ENCODE data around the gene SLC38A6. TPM values are rescaled to one million over a fixed set of nuclear protein-coding genes. Genes with fewer than 3 reads are reported as not detected.

Gene SLC38A6
- total and polyA plus RNA-seq, 9 of the 15 experiments (the other 6 are each of a cell fraction or from before 2014, with no cell fraction given), result 9.8 to 40.3 (median 17.6) TPM

GRCh38 chr14:61101803-61102548, 120.9 kb downstream of the SLC38A6 start:
- Histone ChIP-seq H3K27ac (ENCODE audit: extremely low read depth, low read depth, low read length) (peak overlapping the region; percentile 98; the same call in 2 of the 3 replicates), H2AFZ (ENCODE audit: low read depth, low read length) (peak overlapping the region; percentile 95), H4K20me1 (replicated peaks; ENCODE audit: control insufficient read depth, insufficient read depth, low read length) (no peaks in the 10 kb centered on the region), H3K9me1 (ENCODE audit: control insufficient read depth, insufficient read depth, low read length) (no peaks in the 10 kb centered on the region), H3K27me3 (ENCODE audit: control insufficient read depth in 2 of 2, insufficient read depth in 2 of 2, low read length in 2 of 2) (no peaks in the 10 kb centered on the region), H3K4me1 (replicated peaks in 1 of 2; ENCODE audit: control insufficient read depth in 2 of 2, insufficient read depth in 2 of 2, low read length in 2 of 2) (peaks cover 9 to 33% of the 10 kb centered on the region in 2 experiments; a peak in 4 of 5 replicates), H3K4me2 (ENCODE audit: insufficient read depth, low read length) (no peak overlapping the region), H3K9me3 (replicated peaks; ENCODE audit: control insufficient read depth, insufficient read depth, low read depth, low read length) (no peaks in the 10 kb centered on the region), H3K79me2 (ENCODE audit: control insufficient read depth, insufficient read depth, low read length) (no peaks in the 10 kb centered on the region), H3K9ac (ENCODE audit: insufficient read depth in 1 of 2, low read depth in 2 of 2, low read length in 2 of 2) (no peak overlapping the region), H3K4me3 (no peak overlapping the region), H3K36me3 (ENCODE audit: control insufficient read depth, insufficient read depth, low read length) (no peaks in the 10 kb centered on the region; the same call in 2 of the 3 replicates)
- POLR2A ChIA-PET, result no interaction called here
- CTCF ChIA-PET (ENCODE audit: low intra/inter-chr PET ratio), result no interaction called here
- intact Hi-C loops (cut with micrococcal nuclease) (no loop called here), in situ Hi-C loops (cut with MboI) (no loop called here)
- WGBS (ENCODE audit: insufficient coverage, low coverage, missing lambda C conversion rate), result 15% methylated on average over 4 of the region's 4 CpGs
- no peak for ATAC-seq
- peak in 1 of 4 experiments; percentile 24 for DNase-seq (ENCODE audit: extremely low read depth in 1 of 4, low spot score in 3 of 4)
- BruUV-seq (replicated peaks), result no TSS peak
- FAIRE-seq, result no peak
- TF ChIP-seq TRIM24 (IDR thresholded peaks at IDR 0.05), result 0 out of 4 replicates have a peak, but pooled peaks of 1 of the 2 experiments have one; percentile 8
- TF ChIP-seq MEIS2 (IDR thresholded peaks at IDR 0.05; ENCODE audit: partially characterized antibody), result peak; percentile 59
- TF ChIP-seq PRDM10 (IDR thresholded peaks at IDR 0.05; ENCODE audit: partially characterized antibody), result peak; percentile 7
- TF ChIP-seq ZBTB40 (IDR thresholded peaks at IDR 0.05), result peak; percentile 83
- peak; percentile 72 for TF ChIP-seq ZBTB40 (CRISPR knock-in tag; IDR thresholded peaks at IDR 0.05)
- no peak for TF ChIP-seq SETDB1 (IDR thresholded peaks at IDR 0.05; ENCODE audit: low read length)
- TF ChIP-seq MAFG (tag; conservative IDR thresholded peaks at IDR 0.05), result peak; percentile 24; the same call in 1 of the 2 replicates
- 0 out of 2 replicates have a peak, but pooled peaks have one; percentile 27 for TF ChIP-seq NFE2 (IDR thresholded peaks at IDR 0.05; ENCODE audit: low read depth)
- no peak for TF ChIP-seq KLF13 (tag; IDR thresholded peaks at IDR 0.05; ENCODE audit: borderline replicate concordance, low read depth)

Data from K562 (cell line).